ENCODE data around the gene PTPRG. TPM values are rescaled to one million over a fixed set of nuclear protein-coding genes. Genes with fewer than 3 reads are reported as not detected.

The PTPRG gene
- total RNA-seq, 1 experiment from 2014 or later, result 0.74 TPM

- Histone ChIP-seq H3K9me3 (ENCODE audit: control insufficient read depth, insufficient read depth, low read depth, low read length) (no peaks in the 10 kb centered on the region), H3K36me3 (ENCODE audit: control insufficient read depth, insufficient read depth, low read length) (no peaks in the 10 kb centered on the region), H3K27me3 (ENCODE audit: control insufficient read depth, insufficient read depth, low read length) (no peaks in the 10 kb centered on the region), H3K27ac (ENCODE audit: low read length) (no peak overlapping the region), H3K4me1 (ENCODE audit: control insufficient read depth, insufficient read depth, low read length) (no peaks in the 10 kb centered on the region), H3K4me3 (ENCODE audit: low read depth in 2 of 2, low read length in 2 of 2) (no peak overlapping the region)
- TF ChIP-seq CTCF (IDR thresholded peaks at IDR 0.05) (no peak), POLR2AphosphoS5 (IDR thresholded peaks at IDR 0.05; ENCODE audit: low read depth, low read length) (no peak), TCF7L2 (IDR thresholded peaks at IDR 0.05; ENCODE audit: low read depth, low read length) (no peak), SIN3A (IDR thresholded peaks at IDR 0.05; ENCODE audit: borderline replicate concordance, insufficient read depth, low read depth, low read length) (no peak), REST (IDR thresholded peaks at IDR 0.05; ENCODE audit: insufficient read depth in 1 of 2, low read depth in 2 of 2, low read length in 1 of 2) (no peak)
- intact Hi-C loops (cut with micrococcal nuclease; ENCODE audit: unreplicated experiment) (no loop called here), in situ Hi-C loops (cut with HindIII; ENCODE audit: low pct_unique_long_range_greater_than_20kb, low sequenced_read_pairs) (no loop called here)
- ATAC-seq, result no peak
- BruUV-seq (replicated peaks), result no TSS peak
- ChIA-PET CTCF (no interaction called here), POLR2A (no interaction called here)
- no peak for DNase-seq (ENCODE audit: low read depth, low spot score)
These were observed 704.2 kb downstream of the PTPRG start for GRCh38 chr3:62265528-62265927.

GRCh38 chr3:62266668-62267283, 705.4 kb downstream of the PTPRG start:
- no peaks in the 10 kb centered on the region for H3K9me3 ChIP-seq (ENCODE audit: control insufficient read depth, insufficient read depth, low read depth, low read length)
- in situ Hi-C loops (cut with HindIII; ENCODE audit: low pct_unique_long_range_greater_than_20kb, low sequenced_read_pairs), result no loop called here
- CTCF ChIA-PET, result no interaction called here
- no peak overlapping the region for H3K4me3 ChIP-seq (ENCODE audit: low read depth in 2 of 2, low read length in 2 of 2)
- TF ChIP-seq CTCF (IDR thresholded peaks at IDR 0.05) (no peak), REST (IDR thresholded peaks at IDR 0.05; ENCODE audit: insufficient read depth in 1 of 2, low read depth in 2 of 2, low read length in 1 of 2) (no peak)
- intact Hi-C loops (cut with micrococcal nuclease; ENCODE audit: unreplicated experiment), result no loop called here
- no peak overlapping the region for H3K27ac ChIP-seq (ENCODE audit: low read length)
- ATAC-seq, result no peak
- DNase-seq (ENCODE audit: low read depth, low spot score), result no peak
- BruUV-seq (replicated peaks), result no TSS peak
- H3K27me3 ChIP-seq (ENCODE audit: control insufficient read depth, insufficient read depth, low read length), result no peaks in the 10 kb centered on the region
- POLR2A ChIA-PET, result no interaction called here
- H3K36me3 ChIP-seq (ENCODE audit: control insufficient read depth, insufficient read depth, low read length), result no peaks in the 10 kb centered on the region
- H3K4me1 ChIP-seq (ENCODE audit: control insufficient read depth, insufficient read depth, low read length), result no peaks in the 10 kb centered on the region

Data from Panc1 (cell line).